Measurements from ENCODE around the gene CCL4. TPM values are rescaled to one million over a fixed set of nuclear protein-coding genes. Genes with fewer than 3 reads are reported as not detected.
"Not testable (repeated sequence)": the region's sequence is repeated elsewhere in the genome, so short reads cannot be mapped to it uniquely, and the experiment has no call there.

CCL4 gene
- total RNA-seq, 2 experiments from 2014 or later: 0.09 TPM; not detected in 1

- ChIA-PET POLR2A (no interaction called here), CTCF (ENCODE audit: unreplicated experiment) (no interaction called here)
- DNase-seq (ENCODE audit: low spot score): no peak
- Histone ChIP-seq H2AFZ (ENCODE audit: low read length) (no peak overlapping the region), H3K4me2 (ENCODE audit: low read length) (no peak overlapping the region), H3K79me2 (ENCODE audit: insufficient read depth, low read depth, low read length) (no peaks in the 10 kb centered on the region), H3K9me3 (ENCODE audit: low read length) (no peaks in the 10 kb centered on the region), H3K9me2 (ENCODE audit: insufficient read depth, low read length) (no peaks in the 10 kb centered on the region), H3K4me3 (ENCODE audit: low read depth, low read length, poor library complexity, severe bottlenecking) (no peak overlapping the region), H3K36me3 (ENCODE audit: insufficient read depth, low read length) (no peaks in the 10 kb centered on the region), H3K4me1 (ENCODE audit: insufficient read depth, low read length, poor library complexity, severe bottlenecking) (peaks cover 12% of the 10 kb centered on the region), H4K20me1 (ENCODE audit: insufficient read depth, low read length) (no peaks in the 10 kb centered on the region), H3K27ac (ENCODE audit: low read depth, low read length, poor library complexity, severe bottlenecking) (no peak overlapping the region)
- BruUV-seq (replicated peaks): no TSS peak
- intact Hi-C loops (cut with micrococcal nuclease; ENCODE audit: unreplicated experiment): no loop called here
- no peak for TF ChIP-seq EZH2phosphoT487 (IDR thresholded peaks at IDR 0.05; ENCODE audit: borderline replicate concordance, low read depth, low read length)
Observed at GRCh38 chr17:36107660-36108059, 4.0 kb downstream of the CCL4 start.

- DNase-seq (ENCODE audit: low spot score); H3K4me2 ChIP-seq (ENCODE audit: low read length); H3K27ac ChIP-seq (ENCODE audit: low read depth, low read length, poor library complexity, severe bottlenecking); H3K36me3 ChIP-seq (ENCODE audit: insufficient read depth, low read length); H4K20me1 ChIP-seq (ENCODE audit: insufficient read depth, low read length); BruUV-seq (replicated peaks); H3K4me3 ChIP-seq (ENCODE audit: low read depth, low read length, poor library complexity, severe bottlenecking); intact Hi-C loops (cut with micrococcal nuclease; ENCODE audit: unreplicated experiment); H3K4me1 ChIP-seq (ENCODE audit: insufficient read depth, low read length, poor library complexity, severe bottlenecking); POLR2A ChIA-PET; CTCF ChIA-PET (ENCODE audit: unreplicated experiment); H3K9me2 ChIP-seq (ENCODE audit: insufficient read depth, low read length); H3K9me3 ChIP-seq (ENCODE audit: low read length); H3K79me2 ChIP-seq (ENCODE audit: insufficient read depth, low read depth, low read length); H2AFZ ChIP-seq (ENCODE audit: low read length): not testable (repeated sequence)
Observed at GRCh38 chr17:36108265-36108664, 4.6 kb downstream of the CCL4 start.

- H3K4me1 ChIP-seq (ENCODE audit: insufficient read depth, low read length, poor library complexity, severe bottlenecking): no peaks in the 10 kb centered on the region
- no peak overlapping the region for H2AFZ ChIP-seq (ENCODE audit: low read length)
- no peaks in the 10 kb centered on the region for H3K36me3 ChIP-seq (ENCODE audit: insufficient read depth, low read length)
- no peak overlapping the region for H3K4me3 ChIP-seq (ENCODE audit: low read depth, low read length, poor library complexity, severe bottlenecking)
- H3K27ac ChIP-seq (ENCODE audit: low read depth, low read length, poor library complexity, severe bottlenecking): no peak overlapping the region
- no peaks in the 10 kb centered on the region for H3K79me2 ChIP-seq (ENCODE audit: insufficient read depth, low read depth, low read length)
- POLR2A ChIA-PET: interaction anchor here (0.6 to 1.9 kb wide), 3 partner anchors 8 to 135 kb away, joined by 3 to 8 read pairs (median 3); no protein-coding TSS in a partner anchor
- BruUV-seq (replicated peaks): no TSS peak
- no peaks in the 10 kb centered on the region for H3K9me2 ChIP-seq (ENCODE audit: insufficient read depth, low read length)
- H3K9me3 ChIP-seq (ENCODE audit: low read length): no peaks in the 10 kb centered on the region
- DNase-seq (ENCODE audit: low spot score): no peak
- no peaks in the 10 kb centered on the region for H4K20me1 ChIP-seq (ENCODE audit: insufficient read depth, low read length)
- H3K4me2 ChIP-seq (ENCODE audit: low read length): no peak overlapping the region
- CTCF ChIA-PET (ENCODE audit: unreplicated experiment): no interaction called here
- TF ChIP-seq CTCF (conservative IDR thresholded peaks at IDR 0.05; ENCODE audit: low read length) (no peak), EZH2phosphoT487 (IDR thresholded peaks at IDR 0.05; ENCODE audit: borderline replicate concordance, low read depth, low read length) (no peak)
- intact Hi-C loops (cut with micrococcal nuclease; ENCODE audit: unreplicated experiment): no loop called here
Observed at GRCh38 chr17:36111068-36111490, 7.5 kb downstream of the CCL4 start.

GRCh38 chr17:36112572-36112971, 8.9 kb downstream of the CCL4 start:
- Histone ChIP-seq H3K36me3 (ENCODE audit: insufficient read depth, low read length) (no peaks in the 10 kb centered on the region), H3K4me2 (ENCODE audit: low read length) (no peak overlapping the region), H3K9me3 (ENCODE audit: low read length) (no peaks in the 10 kb centered on the region), H3K4me1 (ENCODE audit: insufficient read depth, low read length, poor library complexity, severe bottlenecking) (no peaks in the 10 kb centered on the region), H3K4me3 (ENCODE audit: low read depth, low read length, poor library complexity, severe bottlenecking) (no peak overlapping the region), H3K27ac (ENCODE audit: low read depth, low read length, poor library complexity, severe bottlenecking) (no peak overlapping the region), H3K79me2 (ENCODE audit: insufficient read depth, low read depth, low read length) (no peaks in the 10 kb centered on the region), H2AFZ (ENCODE audit: low read length) (no peak overlapping the region), H3K9me2 (ENCODE audit: insufficient read depth, low read length) (no peaks in the 10 kb centered on the region), H4K20me1 (ENCODE audit: insufficient read depth, low read length) (no peaks in the 10 kb centered on the region)
- TF ChIP-seq CTCF (conservative IDR thresholded peaks at IDR 0.05; ENCODE audit: low read length): no peak
- no peak for DNase-seq (ENCODE audit: low spot score)
- ChIA-PET CTCF (ENCODE audit: unreplicated experiment) (no interaction called here), POLR2A (no interaction called here)
- no TSS peak for BruUV-seq (replicated peaks)
- intact Hi-C loops (cut with micrococcal nuclease; ENCODE audit: unreplicated experiment): loop anchor here (2.0 kb wide), 1 partner anchor 36 kb away; no protein-coding TSS in a partner anchor

GRCh38 chr17:36113131-36113530, 9.5 kb downstream of the CCL4 start:
- H3K4me1 ChIP-seq (ENCODE audit: insufficient read depth, low read length, poor library complexity, severe bottlenecking); H3K79me2 ChIP-seq (ENCODE audit: insufficient read depth, low read depth, low read length); H3K27ac ChIP-seq (ENCODE audit: low read depth, low read length, poor library complexity, severe bottlenecking); H3K4me2 ChIP-seq (ENCODE audit: low read length); H4K20me1 ChIP-seq (ENCODE audit: insufficient read depth, low read length); H3K9me2 ChIP-seq (ENCODE audit: insufficient read depth, low read length); H3K9me3 ChIP-seq (ENCODE audit: low read length); BruUV-seq (replicated peaks); CTCF ChIA-PET (ENCODE audit: unreplicated experiment); POLR2A ChIA-PET; H3K4me3 ChIP-seq (ENCODE audit: low read depth, low read length, poor library complexity, severe bottlenecking); H3K36me3 ChIP-seq (ENCODE audit: insufficient read depth, low read length); H2AFZ ChIP-seq (ENCODE audit: low read length); DNase-seq (ENCODE audit: low spot score): not testable (repeated sequence)
- intact Hi-C loops (cut with micrococcal nuclease; ENCODE audit: unreplicated experiment): loop anchor here (2.0 kb wide), 1 partner anchor 36 kb away; no protein-coding TSS in a partner anchor
